ENCODE data around the gene DNAJC17.

- TF ChIP-seq CTCF (IDR thresholded peaks at IDR 0.05), result no peak
- TF ChIP-seq EZH2 (IDR thresholded peaks at IDR 0.05; ENCODE audit: borderline replicate concordance, insufficient read depth, low read depth, low read length, poor library complexity, severe bottlenecking), result no peak
Observed at GRCh38 chr15:40721701-40722100, 85.6 kb downstream of the DNAJC17 start.
